HUES48 (cell line): ENCODE results near the gene BTG4.

Source experiments
- H3K27ac ChIP-seq: one replicate; pipeline ENCODE4 v1.7.0; 2013; ENCODE audit warnings: low read depth, low read length, inconsistent platforms
- H3K27me3 ChIP-seq: 2 replicates; pipeline ENCODE4 v1.6.1; 2013; ENCODE audit warnings: mild to moderate bottlenecking, low read length; ENCODE audit not compliant: control insufficient read depth, insufficient read depth
- H3K36me3 ChIP-seq: 2 replicates; pipeline ENCODE4 v1.6.1; 2013; ENCODE audit warnings: low read length; ENCODE audit not compliant: control insufficient read depth, insufficient read depth
- H3K4me1 ChIP-seq: 2 replicates; pipeline ENCODE4 v1.6.1; 2013; ENCODE audit warnings: mild to moderate bottlenecking, low read length; ENCODE audit not compliant: control insufficient read depth, insufficient read depth
- H3K4me3 ChIP-seq: 2 replicates; pipeline ENCODE4 v1.5.1; 2013; ENCODE audit warnings: mild to moderate bottlenecking, low read depth, low read length
- H3K9ac ChIP-seq: 2 replicates; pipeline ENCODE4 v1.6.1; 2013; ENCODE audit warnings: mild to moderate bottlenecking, low read depth, low read length, moderate library complexity
- H3K9me3 ChIP-seq: 2 replicates; pipeline ENCODE4 v1.6.1; 2013; ENCODE audit warnings: low read length; ENCODE audit not compliant: control insufficient read depth, insufficient read depth

The BTG4 gene

GRCh38 chr11:111512296-111513239 lies at the start of gene BTG4:
TSS of gene BTG4 (minus strand) at chr11:111512386. CDS start at chr11:111498776, 13,610 bp downstream.
- H3K9ac ChIP-seq = no peak within 1 kb of the TSS
- no peaks in the 10 kb centered on the region for H3K9me3 ChIP-seq
- peaks cover 12% of the 10 kb centered on the region for H3K4me1 ChIP-seq
- peak within 1 kb of the TSS; percentile 67 for H3K4me3 ChIP-seq
- peaks cover 43% of the 10 kb centered on the region for H3K27me3 ChIP-seq
- H3K27ac ChIP-seq = no peak within 1 kb of the TSS
- H3K36me3 ChIP-seq = no peaks in the 10 kb centered on the region

- Histone ChIP-seq H3K9me3 (no peaks in the 10 kb centered on the region), H3K27me3 (no peaks in the 10 kb centered on the region), H3K9ac (no peak overlapping the region), H3K4me3 (no peak overlapping the region), H3K36me3 (no peaks in the 10 kb centered on the region), H3K4me1 (peaks cover 34% of the 10 kb centered on the region), H3K27ac (peak overlapping the region; percentile 76)
These were observed 49.7 kb upstream of the BTG4 start for GRCh38 chr11:111561791-111562325.

- peaks cover 28% of the 10 kb centered on the region for H3K4me1 ChIP-seq
- 0 out of 2 replicates have a peak, but pooled peaks cover under 1% of the 10 kb centered on the region for H3K9me3 ChIP-seq
- H3K36me3 ChIP-seq = no peaks in the 10 kb centered on the region
- H3K4me3 ChIP-seq = no peak overlapping the region
- peak overlapping the region; percentile 76 for H3K27ac ChIP-seq
- H3K9ac ChIP-seq = no peak overlapping the region
- H3K27me3 ChIP-seq = no peaks in the 10 kb centered on the region
These were observed 49.1 kb upstream of the BTG4 start for GRCh38 chr11:111561306-111561705.

- Histone ChIP-seq H3K27ac (no peak overlapping the region), H3K9ac (no peak overlapping the region), H3K4me1 (peaks cover 24% of the 10 kb centered on the region), H3K36me3 (0 out of 2 replicates have a peak, but pooled peaks cover 3% of the 10 kb centered on the region), H3K4me3 (no peak overlapping the region), H3K9me3 (peaks cover 5% of the 10 kb centered on the region; the same call in 1 of the 2 replicates), H3K27me3 (no peaks in the 10 kb centered on the region)
These were observed 48.6 kb upstream of the BTG4 start for GRCh38 chr11:111560800-111561199.

- peaks cover 9% of the 10 kb centered on the region; the same call in 1 of the 2 replicates for H3K9me3 ChIP-seq
- peaks cover 24% of the 10 kb centered on the region for H3K4me1 ChIP-seq
- H3K27me3 ChIP-seq = no peaks in the 10 kb centered on the region
- no peak overlapping the region for H3K9ac ChIP-seq
- H3K27ac ChIP-seq = no peak overlapping the region
- 0 out of 2 replicates have a peak, but pooled peaks cover 10% of the 10 kb centered on the region for H3K36me3 ChIP-seq
- H3K4me3 ChIP-seq = no peak overlapping the region
These were observed 47.7 kb upstream of the BTG4 start for GRCh38 chr11:111559800-111560464.

- H3K9me3 ChIP-seq = peaks cover 9% of the 10 kb centered on the region; the same call in 1 of the 2 replicates
- H3K4me1 ChIP-seq = peaks cover 16% of the 10 kb centered on the region
- no peak overlapping the region for H3K27ac ChIP-seq
- H3K4me3 ChIP-seq = no peak overlapping the region
- H3K9ac ChIP-seq = no peak overlapping the region
- H3K36me3 ChIP-seq = 0 out of 2 replicates have a peak, but pooled peaks cover 11% of the 10 kb centered on the region
- H3K27me3 ChIP-seq = no peaks in the 10 kb centered on the region
These were observed 45.4 kb upstream of the BTG4 start for GRCh38 chr11:111557425-111558111.

GRCh38 chr11:111555255-111555654 lies 43.1 kb upstream of the BTG4 start:
- Histone ChIP-seq H3K36me3 (0 out of 2 replicates have a peak, but pooled peaks cover 11% of the 10 kb centered on the region), H3K9ac (no peak overlapping the region), H3K9me3 (peaks cover 9% of the 10 kb centered on the region; the same call in 1 of the 2 replicates), H3K4me3 (no peak overlapping the region), H3K27me3 (no peaks in the 10 kb centered on the region), H3K27ac (no peak overlapping the region), H3K4me1 (peaks cover 3% of the 10 kb centered on the region; the same call in 1 of the 2 replicates)

GRCh38 chr11:111554532-111554931 lies 42.3 kb upstream of the BTG4 start:
- Histone ChIP-seq H3K9ac (no peak overlapping the region), H3K4me1 (peaks cover 11% of the 10 kb centered on the region; the same call in 1 of the 2 replicates), H3K27ac (no peak overlapping the region)

GRCh38 chr11:111550258-111550657 lies 38.1 kb upstream of the BTG4 start:
- Histone ChIP-seq H3K36me3 (peaks cover 14% of the 10 kb centered on the region; the same call in 1 of the 2 replicates), H3K27me3 (no peaks in the 10 kb centered on the region)

More at GRCh38 chr11:111554532-111554931, 42.3 kb upstream of the BTG4 start:
- H3K4me3 ChIP-seq = no peak overlapping the region
- no peaks in the 10 kb centered on the region for H3K27me3 ChIP-seq
- peaks cover 9% of the 10 kb centered on the region; the same call in 1 of the 2 replicates for H3K9me3 ChIP-seq
- H3K36me3 ChIP-seq = 0 out of 2 replicates have a peak, but pooled peaks cover 11% of the 10 kb centered on the region

GRCh38 chr11:111549869-111550203 lies 37.6 kb upstream of the BTG4 start:
- Histone ChIP-seq H3K9me3 (no peaks in the 10 kb centered on the region), H3K36me3 (peaks cover 11% of the 10 kb centered on the region; the same call in 1 of the 2 replicates), H3K27ac (no peak overlapping the region), H3K4me1 (peaks cover 21% of the 10 kb centered on the region; the same call in 1 of the 2 replicates), H3K27me3 (no peaks in the 10 kb centered on the region), H3K4me3 (no peak overlapping the region), H3K9ac (no peak overlapping the region)

More at GRCh38 chr11:111550258-111550657, 38.1 kb upstream of the BTG4 start:
- Histone ChIP-seq H3K4me1 (peaks cover 21% of the 10 kb centered on the region; the same call in 1 of the 2 replicates), H3K27ac (no peak overlapping the region), H3K9me3 (0 out of 2 replicates have a peak, but pooled peaks cover 1% of the 10 kb centered on the region), H3K9ac (no peak overlapping the region), H3K4me3 (no peak overlapping the region)
